GM23248 (cell line): ENCODE results near the gene MET. TPM values are rescaled to one million over a fixed set of nuclear protein-coding genes. Genes with fewer than 3 reads are reported as not detected.
"Not testable (repeated sequence)": the region's sequence is repeated elsewhere in the genome, so short reads cannot be mapped to it uniquely, and the experiment has no call there.

Experiments
- DNase-seq: peaks from one replicate; pipeline ENCODE4 v3.0.0-alpha.2; 2015
- H2AFZ ChIP-seq: fragments of 200-600 bp; sonication (generic); 2 replicates; pipeline ENCODE4 v1.6.1; 2016; ENCODE audit warnings: antibody characterized with exemption
- H3F3A ChIP-seq: fragments of 200-600 bp; sonication (generic); 2 replicates; pipeline ENCODE4 v1.6.1; 2016; ENCODE audit warnings: mild to moderate bottlenecking, antibody characterized with exemption, mixed run types; ENCODE audit not compliant: insufficient read depth
- H3K27ac ChIP-seq: fragments of 200-600 bp; sonication (generic); 2 replicates; pipeline ENCODE4 v1.5.1; 2016; ENCODE audit warnings: mild to moderate bottlenecking
- H3K27me3 ChIP-seq: fragments of 200-600 bp; sonication (generic); replicated peaks from 2 replicates; pipeline ENCODE4 v1.6.1; 2016; ENCODE audit warnings: mild to moderate bottlenecking; ENCODE audit not compliant: insufficient read depth
- H3K36me3 ChIP-seq: fragments of 200-600 bp; sonication (generic); 2 replicates; pipeline ENCODE4 v1.6.1; 2016; ENCODE audit warnings: low read depth, mild to moderate bottlenecking
- H3K4me1 ChIP-seq: fragments of 200-600 bp; sonication (generic); 2 replicates; pipeline ENCODE4 v1.6.1; 2016; ENCODE audit warnings: mild to moderate bottlenecking; ENCODE audit not compliant: insufficient read depth
- H3K4me2 ChIP-seq: fragments of 200-600 bp; sonication (generic); one replicate; pipeline ENCODE4 v1.6.1; 2016; ENCODE audit warnings: mild to moderate bottlenecking; ENCODE audit not compliant: unreplicated experiment
- H3K4me3 ChIP-seq: fragments of 200-600 bp; sonication (generic); 2 replicates; pipeline ENCODE4 v1.5.1; 2016; ENCODE audit warnings: mild to moderate bottlenecking
- H3K79me2 ChIP-seq: fragments of 200-600 bp; sonication (generic); 2 replicates; pipeline ENCODE4 v1.6.1; 2016; ENCODE audit warnings: mild to moderate bottlenecking; ENCODE audit not compliant: insufficient read depth
- H3K9ac ChIP-seq: fragments of 200-600 bp; sonication (generic); 2 replicates; pipeline ENCODE4 v1.6.1; 2016; ENCODE audit warnings: mild to moderate bottlenecking
- H3K9me2 ChIP-seq: fragments of 200-600 bp; sonication (generic); 2 replicates; pipeline ENCODE4 v1.6.1; 2016; ENCODE audit warnings: mixed run types, mild to moderate bottlenecking, moderate library complexity; ENCODE audit not compliant: insufficient read depth
- H3K9me3 ChIP-seq: fragments of 200-600 bp; sonication (generic); one replicate; pipeline ENCODE4 v1.6.1; 2017; ENCODE audit warnings: low read depth
- H4K20me1 ChIP-seq: fragments of 200-600 bp; sonication (generic); 2 replicates; pipeline ENCODE4 v1.6.0; 2016; ENCODE audit not compliant: insufficient read depth
- EZH2 ChIP-seq: fragments of 200-600 bp; sonication (generic); IDR thresholded peaks from 2 replicates; pipeline ENCODE4 v1.6.1; 2018; ENCODE audit warnings: antibody characterized with exemption, mild to moderate bottlenecking; ENCODE audit not compliant: insufficient read depth, poor library complexity, severe bottlenecking
- EZH2phosphoT487 ChIP-seq: fragments of 200-600 bp; sonication (generic); IDR thresholded peaks from 2 replicates; pipeline ENCODE4 v1.6.1; 2018; ENCODE audit warnings: antibody characterized with exemption, moderate library complexity, mild to moderate bottlenecking, low read depth; ENCODE audit not compliant: insufficient read depth
- WGBS, 2 experiments: methylation state at CpG; one replicate each; pipeline ENCODE4 v1.1.6; 2015 to 2017; ENCODE audit warnings: low lambda C conversion rate in 2 of 2, low coverage in 1 of 2; ENCODE audit errors: missing lambda C conversion rate in 2 of 2; 5-methylcytosine and 5-hydroxymethylcytosine counted together
- in situ Hi-C: fragments of 300-500 bp; cut with MboI; formaldehyde crosslinking; loops from 2 replicates; pipeline ENCODE4 v1.15.0; 2020
- polyA plus RNA-seq: library from polyadenylated mRNA; unstranded; fragments of >200 nt; fragmentation: Nextera tagmentation; extraction: Ambion mirVana; gene quantifications from 2 replicates; pipeline ENCODE4 v1.2.1, GENCODE V29; 2016
- total RNA-seq: library from RNA; depleted of rRNA; stranded (reverse); fragments of >200 nt; shearing (Covaris generic); gene quantifications from 2 replicates; pipeline ENCODE4 v1.2.3, GENCODE V29; 2014

MET gene
- total and polyA plus RNA-seq, 2 experiments from 2014 or later: 25.3 to 62.3 TPM

- no peaks in the 10 kb centered on the region for H3K27me3 ChIP-seq
- no peak overlapping the region for H3K27ac ChIP-seq
- H3K4me2 ChIP-seq: no peak overlapping the region
- no peaks in the 10 kb centered on the region for H4K20me1 ChIP-seq
- in situ Hi-C loops: no loop called here
- no peaks in the 10 kb centered on the region for H3K9me3 ChIP-seq
- DNase-seq: no peak
- H2AFZ ChIP-seq: no peak overlapping the region
- peaks cover 11% of the 10 kb centered on the region; the same call in 1 of the 2 replicates for H3F3A ChIP-seq
- no peak overlapping the region for H3K9ac ChIP-seq
- H3K36me3 ChIP-seq: no peaks in the 10 kb centered on the region
- H3K9me2 ChIP-seq: 0 out of 2 replicates have a peak, but pooled peaks cover 8% of the 10 kb centered on the region
- no peak overlapping the region for H3K4me3 ChIP-seq
- TF ChIP-seq EZH2 (no peak), EZH2phosphoT487 (no peak)
- H3K79me2 ChIP-seq: no peaks in the 10 kb centered on the region
- peaks cover 14% of the 10 kb centered on the region for H3K4me1 ChIP-seq
- 83 to 85% methylated on average over 2 of the region's 2 CpGs for WGBS, 2 experiments
Observed at GRCh38 chr7:116653646-116654045, 18.4 kb upstream of the MET start.

- H3K4me2 ChIP-seq, H2AFZ ChIP-seq, H4K20me1 ChIP-seq, H3K36me3 ChIP-seq, H3K9ac ChIP-seq, H3K9me3 ChIP-seq, H3K79me2 ChIP-seq, in situ Hi-C loops, H3K4me3 ChIP-seq, H3F3A ChIP-seq, DNase-seq, H3K27me3 ChIP-seq, H3K9me2 ChIP-seq, H3K4me1 ChIP-seq, H3K27ac ChIP-seq: not testable (repeated sequence)
Observed at GRCh38 chr7:116659248-116659647, 12.7 kb upstream of the MET start.

GRCh38 chr7:116661865-116662264 lies 10.1 kb upstream of the MET start:
- H3K27me3 ChIP-seq: no peaks in the 10 kb centered on the region
- no peaks in the 10 kb centered on the region for H3K79me2 ChIP-seq

GRCh38 chr7:116663744-116664143 lies 8.3 kb upstream of the MET start:
- H2AFZ ChIP-seq: no peak overlapping the region
- no peak overlapping the region for H3K9ac ChIP-seq
- H3K9me2 ChIP-seq: no peaks in the 10 kb centered on the region
- no peaks in the 10 kb centered on the region for H4K20me1 ChIP-seq
- WGBS, 2 experiments: 98 to 100% methylated on average over 4 of the region's 4 CpGs
- H3K27ac ChIP-seq: no peak overlapping the region
- DNase-seq: no peak
- no peak overlapping the region for H3K4me2 ChIP-seq
- no peak overlapping the region for H3K4me3 ChIP-seq
- in situ Hi-C loops: no loop called here
- H3F3A ChIP-seq: no peaks in the 10 kb centered on the region
- H3K36me3 ChIP-seq: no peaks in the 10 kb centered on the region
- H3K9me3 ChIP-seq: no peaks in the 10 kb centered on the region
- no peaks in the 10 kb centered on the region for H3K79me2 ChIP-seq
- TF ChIP-seq EZH2 (no peak), EZH2phosphoT487 (no peak)
- H3K27me3 ChIP-seq: no peaks in the 10 kb centered on the region
- H3K4me1 ChIP-seq: no peaks in the 10 kb centered on the region

More at GRCh38 chr7:116661865-116662264, 10.1 kb upstream of the MET start:
- Histone ChIP-seq H2AFZ (no peak overlapping the region), H3F3A (no peaks in the 10 kb centered on the region), H3K9ac (no peak overlapping the region), H3K27ac (no peak overlapping the region), H3K4me2 (no peak overlapping the region), H3K9me2 (no peaks in the 10 kb centered on the region), H4K20me1 (no peaks in the 10 kb centered on the region), H3K36me3 (no peaks in the 10 kb centered on the region), H3K9me3 (no peaks in the 10 kb centered on the region), H3K4me3 (no peak overlapping the region), H3K4me1 (no peaks in the 10 kb centered on the region)
- in situ Hi-C loops: no loop called here
- DNase-seq: no peak
- TF ChIP-seq EZH2: no peak
- no peak for TF ChIP-seq EZH2phosphoT487

GRCh38 chr7:116665332-116665996 lies 6.5 kb upstream of the MET start:
- no peaks in the 10 kb centered on the region for H3K4me1 ChIP-seq
- H3K79me2 ChIP-seq: no peaks in the 10 kb centered on the region
- no peaks in the 10 kb centered on the region for H3K9me2 ChIP-seq
- H3K36me3 ChIP-seq: no peaks in the 10 kb centered on the region
- H3K27me3 ChIP-seq: no peaks in the 10 kb centered on the region
- no peaks in the 10 kb centered on the region for H3K9me3 ChIP-seq
- 66 to 72% methylated on average over 2 of the region's 2 CpGs for WGBS, 2 experiments
- H3K9ac ChIP-seq: no peak overlapping the region
- 0 out of 2 replicates have a peak, but pooled peaks cover 7% of the 10 kb centered on the region for H3F3A ChIP-seq
- in situ Hi-C loops: no loop called here
- no peak for TF ChIP-seq EZH2phosphoT487
- no peak for TF ChIP-seq EZH2
- H4K20me1 ChIP-seq: no peaks in the 10 kb centered on the region
- no peak overlapping the region for H3K27ac ChIP-seq
- no peak overlapping the region for H3K4me3 ChIP-seq
- H3K4me2 ChIP-seq: no peak overlapping the region
- H2AFZ ChIP-seq: no peak overlapping the region
- no peak for DNase-seq
